H9 (cell line): Measurements from ENCODE around the gene ACTA1. TPM values are rescaled to one million over a fixed set of nuclear protein-coding genes. Genes with fewer than 3 reads are reported as not detected.

Experiments
- DNase-seq: peaks from one replicate; pipeline ENCODE4 v3.0.0-alpha.2; 2017
- H2AFZ ChIP-seq: one replicate; pipeline ENCODE4 v1.6.1; 2013; ENCODE audit warnings: mild to moderate bottlenecking, low read length, control low read depth, moderate library complexity
- H2AK5ac ChIP-seq: 2 replicates; pipeline ENCODE4 v1.6.1; 2013; ENCODE audit warnings: low read length, control low read depth, mixed read lengths; ENCODE audit not compliant: insufficient read length
- H2BK120ac ChIP-seq: one replicate; pipeline ENCODE4 v1.6.1; 2013; ENCODE audit warnings: low read depth, mild to moderate bottlenecking, low read length, control low read depth, inconsistent platforms; ENCODE audit not compliant: poor library complexity, severe bottlenecking
- H2BK12ac ChIP-seq: 2 replicates; pipeline ENCODE4 v1.6.1; 2013; ENCODE audit warnings: low read length, control low read depth, mixed read lengths, low read depth; ENCODE audit not compliant: insufficient read length
- H2BK15ac ChIP-seq: 2 replicates; pipeline ENCODE4 v1.6.1; 2013; ENCODE audit warnings: low read depth, low read length, control low read depth
- H2BK20ac ChIP-seq: one replicate; pipeline ENCODE4 v1.6.1; 2013; ENCODE audit warnings: low read depth, mild to moderate bottlenecking, low read length, control low read depth, inconsistent platforms; ENCODE audit not compliant: poor library complexity, severe bottlenecking
- H2BK5ac ChIP-seq: 2 replicates; pipeline ENCODE4 v1.6.1; 2013; ENCODE audit warnings: low read length, control low read depth, mixed read lengths; ENCODE audit not compliant: insufficient read length
- H3K14ac ChIP-seq: 2 replicates; pipeline ENCODE4 v1.6.1; 2013; ENCODE audit warnings: low read length, control low read depth; ENCODE audit not compliant: insufficient read depth
- H3K18ac ChIP-seq: 2 replicates; pipeline ENCODE4 v1.6.1; 2013; ENCODE audit warnings: low read depth, mild to moderate bottlenecking, mixed read lengths, low read length, control low read depth; ENCODE audit not compliant: insufficient read length
- H3K23ac ChIP-seq: 2 replicates; pipeline ENCODE4 v1.6.1; 2013; ENCODE audit warnings: low read length, control low read depth, mixed read lengths, low read depth; ENCODE audit not compliant: insufficient read length
- H3K23me2 ChIP-seq: 2 replicates; pipeline ENCODE4 v1.6.1; 2013; ENCODE audit warnings: low read depth, mild to moderate bottlenecking, mixed read lengths, low read length, control low read depth; ENCODE audit not compliant: insufficient read length, poor library complexity, severe bottlenecking
- H3K27ac ChIP-seq: 2 replicates; pipeline ENCODE4 v1.5.1; 2013; ENCODE audit warnings: low read length, control low read depth, mixed read lengths, low read depth; ENCODE audit not compliant: insufficient read length
- H3K27me3 ChIP-seq: 2 replicates; pipeline ENCODE4 v1.6.1; 2013; ENCODE audit warnings: low read length, control low read depth, inconsistent platforms; ENCODE audit not compliant: insufficient read depth
- H3K4ac ChIP-seq: 2 replicates; pipeline ENCODE4 v1.6.1; 2013; ENCODE audit warnings: low read depth, mild to moderate bottlenecking, control low read depth, inconsistent platforms, low read length, moderate library complexity
- H3K4me1 ChIP-seq: 2 replicates; pipeline ENCODE4 v1.6.1; 2013; ENCODE audit warnings: low read length, control low read depth, inconsistent platforms; ENCODE audit not compliant: insufficient read depth
- H3K4me2 ChIP-seq: 2 replicates; pipeline ENCODE4 v1.6.1; 2013; ENCODE audit warnings: low read length, control low read depth, mixed read lengths; ENCODE audit not compliant: insufficient read length, insufficient read depth
- H3K56ac ChIP-seq: 2 replicates; pipeline ENCODE4 v1.6.1; 2013; ENCODE audit warnings: low read depth, mild to moderate bottlenecking, mixed read lengths, low read length, control low read depth; ENCODE audit not compliant: insufficient read length
- H3K79me1 ChIP-seq: 2 replicates; pipeline ENCODE4 v1.6.1; 2013; ENCODE audit warnings: low read depth, mild to moderate bottlenecking, moderate library complexity, low read length, control low read depth, inconsistent platforms; ENCODE audit not compliant: insufficient read depth, poor library complexity, severe bottlenecking
- H3K79me2 ChIP-seq: 2 replicates; pipeline ENCODE4 v1.6.1; 2013; ENCODE audit warnings: low read length, control low read depth, inconsistent platforms; ENCODE audit not compliant: insufficient read depth
- H3K9ac ChIP-seq: 2 replicates; pipeline ENCODE4 v1.6.1; 2013; ENCODE audit warnings: low read length, control low read depth, mixed read lengths; ENCODE audit not compliant: insufficient read length; ENCODE audit errors: extremely low read depth
- H3K9me3 ChIP-seq: one replicate; pipeline ENCODE4 v1.6.1; 2013; ENCODE audit warnings: low read depth, low read length, inconsistent platforms; ENCODE audit not compliant: control insufficient read depth
- H3T11ph ChIP-seq: one replicate; pipeline ENCODE4 v1.6.1; 2013; ENCODE audit warnings: mild to moderate bottlenecking, low read length, control low read depth, inconsistent platforms
- H4K20me1 ChIP-seq: one replicate; pipeline ENCODE4 v1.6.1; 2013; ENCODE audit not compliant: control insufficient read depth, insufficient read length, insufficient read depth
- H4K5ac ChIP-seq: 2 replicates; pipeline ENCODE4 v1.6.1; 2013; ENCODE audit warnings: low read depth, mild to moderate bottlenecking, mixed read lengths, low read length, control low read depth; ENCODE audit not compliant: insufficient read length
- H4K8ac ChIP-seq: replicated peaks from 2 replicates; pipeline ENCODE4 v1.6.1; 2013; ENCODE audit warnings: low read length, control low read depth, mixed read lengths, low read depth; ENCODE audit not compliant: insufficient read length
- H4K91ac ChIP-seq: 2 replicates; pipeline ENCODE4 v1.6.1; 2013; ENCODE audit warnings: low read depth, mild to moderate bottlenecking, moderate library complexity, mixed read lengths, low read length, control low read depth; ENCODE audit not compliant: insufficient read length
- H3K27ac Mint-ChIP-seq, 3 experiments: 2 replicates in 2 of 3; 3 replicates in 1 of 3; pipeline ENCODE4 v1.8.0; 2020 to 2021; ENCODE audit warnings: mixed read lengths in 3 of 3, mild to moderate bottlenecking in 1 of 3, moderate library complexity in 1 of 3
- H3K27me3 Mint-ChIP-seq: 2 replicates; pipeline ENCODE4 v1.8.0; 2021; ENCODE audit warnings: low read depth, mild to moderate bottlenecking, moderate library complexity, mixed read lengths
- H3K36me3 Mint-ChIP-seq, 3 experiments: 2 replicates in 2 of 3; 3 replicates in 1 of 3; pipeline ENCODE4 v1.8.0; 2020 to 2021; ENCODE audit warnings: low read depth in 3 of 3, mixed read lengths in 3 of 3; ENCODE audit not compliant: insufficient read depth in 1 of 3
- H3K4me1 Mint-ChIP-seq, 2 experiments: 2 replicates each; pipeline ENCODE4 v1.8.0; 2020; ENCODE audit warnings: mixed read lengths in 2 of 2
- H3K4me3 Mint-ChIP-seq, 2 experiments: 2 replicates in 1 of 2; 3 replicates in 1 of 2; pipeline ENCODE4 v1.8.0; 2020 to 2021; ENCODE audit warnings: mild to moderate bottlenecking in 2 of 2, mixed read lengths in 2 of 2, moderate library complexity in 1 of 2
- H3K9me3 Mint-ChIP-seq, 2 experiments: 2 replicates in 1 of 2; 3 replicates in 1 of 2; pipeline ENCODE4 v1.8.0; 2020; ENCODE audit warnings: mild to moderate bottlenecking in 2 of 2, mixed read lengths in 2 of 2, moderate library complexity in 1 of 2
- CTCF ChIP-seq: fragments of 200-600 bp; sonication (generic); conservative IDR thresholded peaks from 3 replicates; pipeline ENCODE4 v1.8.0; 2021; ENCODE audit warnings: antibody characterized with exemption, mild to moderate bottlenecking
- WGBS: extraction: QIAGEN DNeasy Blood & Tissue Kit; methylation state at CpG from one replicate; pipeline ENCODE4 v1.1.7; 2013; ENCODE audit warnings: missing lambda C conversion rate, low lambda C conversion rate, mixed read lengths; ENCODE audit not compliant: insufficient read length; ENCODE audit errors: extremely low coverage; 5-methylcytosine and 5-hydroxymethylcytosine counted together
- total RNA-seq: library from RNA; stranded (reverse); gene quantifications from 2 replicates; pipeline ENCODE4 v1.2.1, GENCODE V29; 2021

ACTA1 gene
- total RNA-seq, 1 experiment from 2014 or later: 48.5 TPM

- peaks cover 14% of the 10 kb centered on the region for H3K27me3 Mint-ChIP-seq
- Histone ChIP-seq H4K20me1 (no peaks in the 10 kb centered on the region), H2BK12ac (no peak overlapping the region), H2BK5ac (no peak overlapping the region), H3K4me2 (no peak overlapping the region), H2AK5ac (no peak overlapping the region), H3T11ph (no peak overlapping the region), H2AFZ (no peak overlapping the region), H4K8ac (no peak overlapping the region), H3K79me1 (no peaks in the 10 kb centered on the region), H4K5ac (no peak overlapping the region), H3K4me1 (no peaks in the 10 kb centered on the region; the same call in 1 of the 2 replicates), H2BK15ac (no peak overlapping the region), H3K4ac (no peak overlapping the region), H3K14ac (no peak overlapping the region), H3K79me2 (no peaks in the 10 kb centered on the region), H3K18ac (no peak overlapping the region), H3K9ac (no peak overlapping the region), H3K27ac (no peak overlapping the region), H2BK20ac (no peak overlapping the region), H3K23me2 (no peaks in the 10 kb centered on the region), H4K91ac (no peak overlapping the region), H3K56ac (no peak overlapping the region), H2BK120ac (no peak overlapping the region), H3K23ac (no peak overlapping the region), H3K9me3 (no peaks in the 10 kb centered on the region), H3K27me3 (no peaks in the 10 kb centered on the region; the same call in 1 of the 2 replicates)
- H3K9me3 Mint-ChIP-seq: peaks cover 18 to 21% of the 10 kb centered on the region in 2 experiments
- peaks cover 0 to 10% (median 9%) of the 10 kb centered on the region in 3 experiments; a peak in 6 of 7 replicates for H3K36me3 Mint-ChIP-seq
- H3K4me3 Mint-ChIP-seq: no peak overlapping the region
- DNase-seq: peak; percentile 33
- WGBS: no CpG with 5 or more reads among the region's 7 CpGs
- H3K27ac Mint-ChIP-seq: no peak overlapping the region
- 0 out of 3 replicates have a peak, but pooled peaks have one; percentile 17 for TF ChIP-seq CTCF
- H3K4me1 Mint-ChIP-seq: peaks cover 15 to 23% of the 10 kb centered on the region in 2 experiments
Measured at GRCh38 chr1:229420765-229421164, 13.1 kb downstream of the ACTA1 start.
